Neural cell (in vitro differentiated cells): ENCODE measurements around the gene OR5B17.

ENCODE experiments used
- EP300 ChIP-seq: fragments of 450-650 bp; conservative IDR thresholded peaks from 2 replicates; pipeline ENCODE4 v1.6.1; 2014; ENCODE audit warnings: antibody characterized with exemption, mild to moderate bottlenecking, moderate library complexity; ENCODE audit not compliant: poor library complexity, severe bottlenecking
- EZH2 ChIP-seq: fragments of 200-600, 300-800 bp; shearing (Covaris generic), sonication (generic); IDR thresholded peaks from 2 replicates; pipeline ENCODE4 v1.6.1; 2014; ENCODE audit warnings: antibody characterized with exemption, low read length, borderline replicate concordance, mild to moderate bottlenecking; ENCODE audit not compliant: insufficient read depth, poor library complexity, severe bottlenecking
- MXI1 ChIP-seq: fragments of 450-650 bp; conservative IDR thresholded peaks from 2 replicates; pipeline ENCODE4 v1.6.1; 2014; ENCODE audit warnings: antibody characterized with exemption, mild to moderate bottlenecking; ENCODE audit not compliant: poor library complexity, severe bottlenecking
- POLR2AphosphoS5 ChIP-seq: IDR thresholded peaks from 2 replicates; pipeline ENCODE4 v1.6.1; 2012
- RAD21 ChIP-seq: fragments of 450-650 bp; conservative IDR thresholded peaks from 2 replicates; pipeline ENCODE4 v1.6.1; 2014; ENCODE audit warnings: antibody characterized with exemption, mild to moderate bottlenecking, moderate library complexity
- SMC3 ChIP-seq: fragments of 450-650 bp; conservative IDR thresholded peaks from 2 replicates; pipeline ENCODE4 v1.6.1; 2014; ENCODE audit warnings: antibody characterized with exemption, mild to moderate bottlenecking, moderate library complexity; ENCODE audit not compliant: poor library complexity
- TAF1 ChIP-seq: IDR thresholded peaks from 2 replicates; pipeline ENCODE4 v1.6.1; 2012; ENCODE audit warnings: low read depth
- TF ChIP-seq, protein P1 (sequence below): fragments of 450-650 bp; IDR thresholded peaks from 2 replicates; pipeline ENCODE4 v1.5.1; 2014; ENCODE audit warnings: antibody characterized with exemption, mild to moderate bottlenecking, moderate library complexity; ENCODE audit not compliant: poor library complexity, severe bottlenecking

DNA sequence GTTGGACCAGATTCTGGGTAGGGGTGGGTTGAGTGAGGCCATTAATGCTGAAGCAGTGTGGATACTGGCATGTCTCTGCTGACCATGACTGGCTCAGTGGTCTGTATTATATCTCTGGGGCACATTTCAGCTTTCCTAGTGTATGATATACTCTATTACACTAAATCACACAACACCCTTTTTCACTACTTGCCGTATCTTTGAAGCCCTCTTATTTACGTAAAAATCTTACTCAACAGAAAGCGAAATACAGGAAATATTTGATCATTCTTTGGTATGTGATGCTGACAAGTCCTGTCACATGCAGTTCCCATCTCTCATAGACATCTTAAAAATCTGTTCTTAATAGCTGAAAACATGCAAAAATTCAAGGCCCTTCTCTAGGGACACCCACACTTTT lies 40.3 kb downstream of the OR5B17 start:
- TF ChIP-seq EZH2 = no peak
- TF ChIP-seq, protein P1, sequence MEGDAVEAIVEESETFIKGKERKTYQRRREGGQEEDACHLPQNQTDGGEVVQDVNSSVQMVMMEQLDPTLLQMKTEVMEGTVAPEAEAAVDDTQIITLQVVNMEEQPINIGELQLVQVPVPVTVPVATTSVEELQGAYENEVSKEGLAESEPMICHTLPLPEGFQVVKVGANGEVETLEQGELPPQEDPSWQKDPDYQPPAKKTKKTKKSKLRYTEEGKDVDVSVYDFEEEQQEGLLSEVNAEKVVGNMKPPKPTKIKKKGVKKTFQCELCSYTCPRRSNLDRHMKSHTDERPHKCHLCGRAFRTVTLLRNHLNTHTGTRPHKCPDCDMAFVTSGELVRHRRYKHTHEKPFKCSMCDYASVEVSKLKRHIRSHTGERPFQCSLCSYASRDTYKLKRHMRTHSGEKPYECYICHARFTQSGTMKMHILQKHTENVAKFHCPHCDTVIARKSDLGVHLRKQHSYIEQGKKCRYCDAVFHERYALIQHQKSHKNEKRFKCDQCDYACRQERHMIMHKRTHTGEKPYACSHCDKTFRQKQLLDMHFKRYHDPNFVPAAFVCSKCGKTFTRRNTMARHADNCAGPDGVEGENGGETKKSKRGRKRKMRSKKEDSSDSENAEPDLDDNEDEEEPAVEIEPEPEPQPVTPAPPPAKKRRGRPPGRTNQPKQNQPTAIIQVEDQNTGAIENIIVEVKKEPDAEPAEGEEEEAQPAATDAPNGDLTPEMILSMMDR = no peak
- TF ChIP-seq EP300 = no peak
- TF ChIP-seq MXI1 = no peak
- TF ChIP-seq TAF1 = no peak
- no peak for TF ChIP-seq SMC3
- no peak for TF ChIP-seq RAD21
- TF ChIP-seq POLR2AphosphoS5 = no peak
